Prostate gland (tissue), 2 donors: ENCODE data around the gene IFI27L2. TPM values are rescaled to one million over a fixed set of nuclear protein-coding genes. Genes with fewer than 3 reads are reported as not detected.

Experiments used
- DNase-seq: peaks from one replicate; pipeline ENCODE4 v3.0.0-alpha.2; 2019; ENCODE audit warnings: low spot score
- H3K27ac ChIP-seq, 2 donors: fragments of 200-600 bp; sonication (generic); 2 replicates each; pipeline ENCODE4 v1.5.1; 2017 to 2019
- H3K27me3 ChIP-seq: fragments of 200-600 bp; sonication (generic); replicated peaks from 2 replicates; pipeline ENCODE4 v1.5.1; 2019; ENCODE audit not compliant: insufficient read depth
- H3K36me3 ChIP-seq, 2 donors: fragments of 200-600 bp; sonication (generic); 1 replicate in 1 of 2; 2 replicates in 1 of 2; pipeline versions ENCODE4 v1.5.1 to v1.8.1; 2017 to 2019
- H3K4me1 ChIP-seq: fragments of 200-600 bp; sonication (generic); replicated peaks from 2 replicates; pipeline ENCODE4 v1.5.1; 2019
- H3K4me3 ChIP-seq, 2 donors: fragments of 200-600 bp; sonication (generic); 2 replicates each; pipeline ENCODE4 v1.5.1; 2017 to 2019
- H3K9me3 ChIP-seq: fragments of 200-600 bp; sonication (generic); 2 replicates; pipeline ENCODE4 v1.5.1; 2017
- POLR2A ChIP-seq: fragments of 450-650 bp; IDR thresholded peaks from one replicate; pipeline ENCODE4 v1.6.1; 2016; ENCODE audit warnings: antibody characterized with exemption, mild to moderate bottlenecking
- POLR2AphosphoS5 ChIP-seq: sonication (generic); formaldehyde crosslinking; IDR thresholded peaks from one replicate; pipeline ENCODE4 v1.6.1; 2017; ENCODE audit warnings: antibody characterized with exemption
- WGBS: methylation state at CpG from one replicate; pipeline ENCODE4 v1.1.5; 2018; 5-methylcytosine and 5-hydroxymethylcytosine counted together
- intact Hi-C: fragments of 100-400 bp; cut with DNase I; formaldehyde crosslinking; loops from one replicate; pipeline ENCODE4 v1.14.2; 2022
- total RNA-seq, 2 donors: library from RNA; depleted of rRNA; stranded (reverse); fragments of >200 nt; gene quantifications; one replicate each; pipeline ENCODE4 v1.1.0, GENCODE V29; 2016
- TF ChIP-seq, protein P1 (sequence below), 4 experiments: fragments of 200-600 bp in 2 of 4; fragments of 450-650 bp in 2 of 4; sonication (generic) in 2 of 4; IDR thresholded peaks; 1 replicate in 3 of 4; 2 replicates in 1 of 4; pipeline ENCODE4 v1.5.1; 2016 to 2019; ENCODE audit warnings: antibody characterized with exemption in 4 of 4, mild to moderate bottlenecking in 2 of 4, moderate library complexity in 2 of 4

IFI27L2 gene
- total RNA-seq, 2 donors from 2014 or later = 23.3 to 118 TPM

DNA sequence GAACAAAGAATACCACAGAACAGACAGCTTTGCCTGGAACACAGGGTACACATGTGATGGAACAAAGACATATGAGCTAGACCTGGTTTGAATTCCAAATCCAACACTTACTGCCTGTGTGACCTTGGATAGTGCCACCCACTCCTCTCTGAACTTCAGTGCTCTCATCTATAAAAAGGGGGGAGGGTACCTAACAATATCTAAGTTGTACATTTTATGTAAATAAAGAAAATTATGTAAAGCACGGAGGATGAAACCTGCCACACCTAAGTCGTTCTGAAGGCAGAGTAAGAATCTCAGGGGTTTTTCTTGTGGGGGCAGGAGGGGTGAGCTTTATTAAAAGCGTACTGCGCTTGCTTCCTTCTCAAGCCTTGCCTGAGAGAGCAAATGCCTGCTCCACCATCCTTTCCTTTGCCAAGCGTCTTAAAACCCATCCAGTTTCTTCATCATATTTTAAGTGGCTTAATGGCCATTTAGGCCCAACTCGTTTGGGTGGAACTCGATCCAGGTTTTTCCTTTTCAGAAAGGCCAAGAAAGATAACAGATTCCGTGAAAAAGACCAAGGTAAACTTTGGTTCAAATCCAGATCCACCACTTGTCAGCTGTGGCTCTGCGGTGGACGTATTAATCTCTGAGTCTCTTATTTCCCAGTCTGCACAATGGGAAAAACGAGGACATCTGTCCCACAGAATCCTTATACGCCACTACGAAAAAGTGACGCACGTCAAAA lies 49.3 kb downstream of the IFI27L2 start:
- intact Hi-C loops = loop anchor here (5.0 kb wide), 1 partner anchor 47 kb away; the partner anchor contains the start of gene IFI27L2
- H3K36me3 ChIP-seq = no peaks in the 10 kb centered on the region
- 2% methylated on average over 15 of the region's 15 CpGs for whole genome bisulfite sequencing
- TF ChIP-seq POLR2A (no peak), POLR2AphosphoS5 (no peak)
- TF ChIP-seq, protein P1, sequence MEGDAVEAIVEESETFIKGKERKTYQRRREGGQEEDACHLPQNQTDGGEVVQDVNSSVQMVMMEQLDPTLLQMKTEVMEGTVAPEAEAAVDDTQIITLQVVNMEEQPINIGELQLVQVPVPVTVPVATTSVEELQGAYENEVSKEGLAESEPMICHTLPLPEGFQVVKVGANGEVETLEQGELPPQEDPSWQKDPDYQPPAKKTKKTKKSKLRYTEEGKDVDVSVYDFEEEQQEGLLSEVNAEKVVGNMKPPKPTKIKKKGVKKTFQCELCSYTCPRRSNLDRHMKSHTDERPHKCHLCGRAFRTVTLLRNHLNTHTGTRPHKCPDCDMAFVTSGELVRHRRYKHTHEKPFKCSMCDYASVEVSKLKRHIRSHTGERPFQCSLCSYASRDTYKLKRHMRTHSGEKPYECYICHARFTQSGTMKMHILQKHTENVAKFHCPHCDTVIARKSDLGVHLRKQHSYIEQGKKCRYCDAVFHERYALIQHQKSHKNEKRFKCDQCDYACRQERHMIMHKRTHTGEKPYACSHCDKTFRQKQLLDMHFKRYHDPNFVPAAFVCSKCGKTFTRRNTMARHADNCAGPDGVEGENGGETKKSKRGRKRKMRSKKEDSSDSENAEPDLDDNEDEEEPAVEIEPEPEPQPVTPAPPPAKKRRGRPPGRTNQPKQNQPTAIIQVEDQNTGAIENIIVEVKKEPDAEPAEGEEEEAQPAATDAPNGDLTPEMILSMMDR (IDR thresholded peaks at IDR 0.05) = no peak
- H3K27me3 ChIP-seq = no peaks in the 10 kb centered on the region
- DNase-seq = no peak
- peak overlapping the region; percentile 87 to 88 for H3K27ac ChIP-seq
- H3K9me3 ChIP-seq = no peaks in the 10 kb centered on the region
- peaks cover 16% of the 10 kb centered on the region for H3K4me1 ChIP-seq
- peak overlapping the region; percentile 93 to 96 for H3K4me3 ChIP-seq

DNA sequence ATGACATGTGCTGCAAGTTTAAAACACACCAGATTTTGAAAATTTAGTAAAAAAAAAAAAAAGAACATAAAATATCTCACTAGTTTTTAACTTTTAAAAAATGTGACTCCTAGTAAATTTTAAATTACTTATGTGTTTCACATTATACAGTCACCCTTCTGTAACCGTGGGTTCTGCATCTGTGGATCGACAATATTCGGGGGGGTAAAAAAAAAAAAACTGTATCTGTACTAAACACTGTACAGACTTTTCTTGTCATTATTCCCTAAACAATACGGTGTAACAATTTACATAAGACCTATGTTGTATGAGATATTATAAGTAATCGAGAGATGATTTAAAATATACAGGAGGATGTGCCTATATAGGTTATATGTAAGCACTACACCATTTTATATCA lies 51.6 kb downstream of the IFI27L2 start:
- no peaks in the 10 kb centered on the region for H3K27me3 ChIP-seq
- intact Hi-C loops = no loop called here
- DNase-seq = no peak
- H3K36me3 ChIP-seq = no peaks in the 10 kb centered on the region
- H3K9me3 ChIP-seq = no peaks in the 10 kb centered on the region
- H3K4me3 ChIP-seq = peak overlapping the region in 1 of 2 donors; percentile 93
- H3K4me1 ChIP-seq = peaks cover 16% of the 10 kb centered on the region
- no peak overlapping the region for H3K27ac ChIP-seq
- WGBS = 86% methylated on average over 5 of the region's 5 CpGs
- no peak for TF ChIP-seq POLR2A

Other genes with a start within 250 kb of the IFI27L2 start
- gene FAM181A, start 202.3 kb downstream of the IFI27L2 start, total RNA-seq = 1 to 10 TPM in 1 of 2 donors, not detected in 1; 3.1 TPM
- 10 to 100 TPM; 10.3 to 17.4 TPM for gene ASB2, start 153.0 kb downstream of the IFI27L2 start, total RNA-seq
- not detected for gene CCDC197, start 132.3 kb downstream of the IFI27L2 start, total RNA-seq
- 1 to 10 TPM; 1.5 to 3.0 TPM for gene OTUB2, start 103.3 kb downstream of the IFI27L2 start, total RNA-seq
- gene DDX24, start 48.4 kb downstream of the IFI27L2 start, total RNA-seq = 100 to 1,000 TPM; 136 to 393 TPM
- gene IFI27L1, start 48.3 kb downstream of the IFI27L2 start, total RNA-seq = 100 to 1,000 TPM in 1 of 2 donors, 10 to 100 TPM in 1; 11.1 to 138 TPM
- 100 to 1,000 TPM in 1 of 2 donors, 10 to 100 TPM in 1; 88.4 to 529 TPM for gene IFI27, start 18.9 kb downstream of the IFI27L2 start, total RNA-seq
- 1 to 10 TPM in 1 of 2 donors, under 1 TPM in 1; 0.32 to 9.5 TPM for gene PPP4R4, start 44.7 kb upstream of the IFI27L2 start, total RNA-seq
- gene SERPINA10, start 163.7 kb upstream of the IFI27L2 start, total RNA-seq = not detected
- gene SERPINA6, start 193.7 kb upstream of the IFI27L2 start, total RNA-seq = not detected
- not detected for gene SERPINA2, start 237.1 kb upstream of the IFI27L2 start, total RNA-seq